Diencephalon (tissue), 1 donor: ENCODE measurements around the gene GUF1. TPM values are rescaled to one million over a fixed set of nuclear protein-coding genes. Genes with fewer than 3 reads are reported as not detected.

Experiments
- total RNA-seq: library from RNA; depleted of rRNA; stranded (reverse); fragments of >200 nt; gene quantifications from one replicate; pipeline ENCODE4 v1.2.3, GENCODE V29; 2014

Gene GUF1, protein sequence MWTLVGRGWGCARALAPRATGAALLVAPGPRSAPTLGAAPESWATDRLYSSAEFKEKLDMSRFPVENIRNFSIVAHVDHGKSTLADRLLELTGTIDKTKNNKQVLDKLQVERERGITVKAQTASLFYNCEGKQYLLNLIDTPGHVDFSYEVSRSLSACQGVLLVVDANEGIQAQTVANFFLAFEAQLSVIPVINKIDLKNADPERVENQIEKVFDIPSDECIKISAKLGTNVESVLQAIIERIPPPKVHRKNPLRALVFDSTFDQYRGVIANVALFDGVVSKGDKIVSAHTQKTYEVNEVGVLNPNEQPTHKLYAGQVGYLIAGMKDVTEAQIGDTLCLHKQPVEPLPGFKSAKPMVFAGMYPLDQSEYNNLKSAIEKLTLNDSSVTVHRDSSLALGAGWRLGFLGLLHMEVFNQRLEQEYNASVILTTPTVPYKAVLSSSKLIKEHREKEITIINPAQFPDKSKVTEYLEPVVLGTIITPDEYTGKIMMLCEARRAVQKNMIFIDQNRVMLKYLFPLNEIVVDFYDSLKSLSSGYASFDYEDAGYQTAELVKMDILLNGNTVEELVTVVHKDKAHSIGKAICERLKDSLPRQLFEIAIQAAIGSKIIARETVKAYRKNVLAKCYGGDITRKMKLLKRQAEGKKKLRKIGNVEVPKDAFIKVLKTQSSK
- total RNA-seq = 42.0 TPM

DNA sequence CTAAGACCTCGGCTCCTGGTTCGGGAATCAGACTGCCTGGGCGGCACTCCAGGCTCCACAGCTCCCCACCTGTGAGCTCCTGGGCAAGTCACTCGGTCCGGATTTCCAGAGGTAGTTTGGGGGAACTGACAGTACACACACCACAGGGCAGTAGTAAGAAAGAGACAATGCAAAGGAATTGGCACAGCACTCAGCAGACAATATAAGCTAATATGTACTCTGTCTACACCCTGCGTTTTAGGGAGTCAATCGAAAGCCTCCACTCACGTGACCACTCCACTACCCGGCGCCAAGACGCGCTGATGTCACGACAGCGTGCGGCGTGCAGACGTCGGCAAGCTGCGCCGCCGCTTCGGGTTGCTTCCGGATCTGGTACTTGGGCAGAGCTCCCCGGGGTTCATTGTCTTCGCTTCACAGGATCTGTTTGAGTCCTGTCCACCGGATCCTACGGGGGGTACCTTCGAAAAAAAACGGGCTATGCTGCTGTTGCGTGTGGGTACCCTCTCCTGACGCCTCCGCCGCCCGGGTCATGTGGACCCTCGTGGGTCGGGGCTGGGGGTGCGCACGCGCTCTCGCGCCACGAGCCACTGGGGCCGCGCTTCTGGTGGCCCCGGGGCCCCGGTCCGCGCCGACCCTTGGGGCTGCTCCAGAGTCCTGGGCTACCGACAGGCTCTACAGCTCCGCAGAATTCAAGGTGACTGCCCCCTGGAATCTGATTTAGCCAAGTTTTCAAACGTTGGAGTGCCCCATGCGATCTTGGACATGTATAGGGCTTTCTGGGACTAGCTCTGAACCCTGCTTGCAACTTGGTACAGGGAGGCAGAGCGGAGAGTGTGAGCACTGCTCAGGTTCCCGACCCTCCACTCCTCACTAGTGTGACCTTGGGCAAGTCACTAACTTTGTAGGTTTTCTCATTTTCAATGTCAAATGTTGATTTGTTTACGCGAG, at the start of gene GUF1:
GUF1 (plus strand) TSS at position 327 of the 948 bp plus-strand sequence; CDS start at position 530, 203 bp downstream.

DNA sequence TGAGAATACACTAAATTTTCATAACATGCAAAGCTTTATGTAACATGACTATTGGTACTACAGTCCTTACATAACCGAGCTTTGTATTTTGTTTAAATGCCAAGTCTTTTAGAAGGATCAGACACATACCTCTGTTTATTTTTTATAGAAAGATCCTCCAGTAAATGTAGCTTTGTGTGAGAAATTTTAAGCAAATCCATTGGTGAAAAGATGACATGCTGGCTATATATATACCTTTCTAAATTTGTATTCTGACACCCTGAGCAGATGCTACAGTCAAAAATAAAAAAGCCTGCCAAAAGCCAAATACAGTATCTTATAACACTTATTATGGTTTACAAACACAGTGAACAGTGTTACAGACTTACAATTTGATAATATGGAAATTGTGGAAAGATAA, 26.8 kb upstream of the GUF1 start, which contains the start of gene YIPF7:
YIPF7 (minus strand) TSS at position 201 of the 400 bp plus-strand sequence. CDS start 1,525 bp downstream, outside the sequence.

GRCh38 chr4:44726038-44726871, 48.0 kb downstream of the GUF1 start, which contains the start of gene GNPDA2:
TSS of gene GNPDA2 (minus strand) at chr4:44726556. CDS start at chr4:44722207, 4,349 bp downstream.

Other genes with a start within 250 kb of the GUF1 start
- 9.5 TPM for gene KCTD8, start 229.6 kb upstream of the GUF1 start, total RNA-seq
- 3.5 TPM for gene YIPF7, start 26.8 kb upstream of the GUF1 start, total RNA-seq
- gene GNPDA2, start 48.1 kb downstream of the GUF1 start, total RNA-seq = 33.7 TPM